H9 (cell line): ENCODE measurements around the gene TMEM185B. TPM values are rescaled to one million over a fixed set of nuclear protein-coding genes. Genes with fewer than 3 reads are reported as not detected.

Experiments used
- DNase-seq: peaks from one replicate; pipeline ENCODE4 v3.0.0-alpha.2; 2017
- H2AFZ ChIP-seq: one replicate; pipeline ENCODE4 v1.6.1; 2013; ENCODE audit warnings: mild to moderate bottlenecking, low read length, control low read depth, moderate library complexity
- H2AK5ac ChIP-seq: 2 replicates; pipeline ENCODE4 v1.6.1; 2013; ENCODE audit warnings: low read length, control low read depth, mixed read lengths; ENCODE audit not compliant: insufficient read length
- H2BK120ac ChIP-seq: one replicate; pipeline ENCODE4 v1.6.1; 2013; ENCODE audit warnings: low read depth, mild to moderate bottlenecking, low read length, control low read depth, inconsistent platforms; ENCODE audit not compliant: poor library complexity, severe bottlenecking
- H2BK12ac ChIP-seq: 2 replicates; pipeline ENCODE4 v1.6.1; 2013; ENCODE audit warnings: low read length, control low read depth, mixed read lengths, low read depth; ENCODE audit not compliant: insufficient read length
- H2BK15ac ChIP-seq: 2 replicates; pipeline ENCODE4 v1.6.1; 2013; ENCODE audit warnings: low read depth, low read length, control low read depth
- H2BK20ac ChIP-seq: one replicate; pipeline ENCODE4 v1.6.1; 2013; ENCODE audit warnings: low read depth, mild to moderate bottlenecking, low read length, control low read depth, inconsistent platforms; ENCODE audit not compliant: poor library complexity, severe bottlenecking
- H2BK5ac ChIP-seq: 2 replicates; pipeline ENCODE4 v1.6.1; 2013; ENCODE audit warnings: low read length, control low read depth, mixed read lengths; ENCODE audit not compliant: insufficient read length
- H3K14ac ChIP-seq: 2 replicates; pipeline ENCODE4 v1.6.1; 2013; ENCODE audit warnings: low read length, control low read depth; ENCODE audit not compliant: insufficient read depth
- H3K18ac ChIP-seq: 2 replicates; pipeline ENCODE4 v1.6.1; 2013; ENCODE audit warnings: low read depth, mild to moderate bottlenecking, mixed read lengths, low read length, control low read depth; ENCODE audit not compliant: insufficient read length
- H3K23ac ChIP-seq: 2 replicates; pipeline ENCODE4 v1.6.1; 2013; ENCODE audit warnings: low read length, control low read depth, mixed read lengths, low read depth; ENCODE audit not compliant: insufficient read length
- H3K23me2 ChIP-seq: 2 replicates; pipeline ENCODE4 v1.6.1; 2013; ENCODE audit warnings: low read depth, mild to moderate bottlenecking, mixed read lengths, low read length, control low read depth; ENCODE audit not compliant: insufficient read length, poor library complexity, severe bottlenecking
- H3K27ac ChIP-seq: 2 replicates; pipeline ENCODE4 v1.5.1; 2013; ENCODE audit warnings: low read length, control low read depth, mixed read lengths, low read depth; ENCODE audit not compliant: insufficient read length
- H3K27me3 ChIP-seq: 2 replicates; pipeline ENCODE4 v1.6.1; 2013; ENCODE audit warnings: low read length, control low read depth, inconsistent platforms; ENCODE audit not compliant: insufficient read depth
- H3K4ac ChIP-seq: 2 replicates; pipeline ENCODE4 v1.6.1; 2013; ENCODE audit warnings: low read depth, mild to moderate bottlenecking, control low read depth, inconsistent platforms, low read length, moderate library complexity
- H3K4me1 ChIP-seq: 2 replicates; pipeline ENCODE4 v1.6.1; 2013; ENCODE audit warnings: low read length, control low read depth, inconsistent platforms; ENCODE audit not compliant: insufficient read depth
- H3K4me2 ChIP-seq: 2 replicates; pipeline ENCODE4 v1.6.1; 2013; ENCODE audit warnings: low read length, control low read depth, mixed read lengths; ENCODE audit not compliant: insufficient read length, insufficient read depth
- H3K56ac ChIP-seq: 2 replicates; pipeline ENCODE4 v1.6.1; 2013; ENCODE audit warnings: low read depth, mild to moderate bottlenecking, mixed read lengths, low read length, control low read depth; ENCODE audit not compliant: insufficient read length
- H3K79me1 ChIP-seq: 2 replicates; pipeline ENCODE4 v1.6.1; 2013; ENCODE audit warnings: low read depth, mild to moderate bottlenecking, moderate library complexity, low read length, control low read depth, inconsistent platforms; ENCODE audit not compliant: insufficient read depth, poor library complexity, severe bottlenecking
- H3K79me2 ChIP-seq: 2 replicates; pipeline ENCODE4 v1.6.1; 2013; ENCODE audit warnings: low read length, control low read depth, inconsistent platforms; ENCODE audit not compliant: insufficient read depth
- H3K9ac ChIP-seq: 2 replicates; pipeline ENCODE4 v1.6.1; 2013; ENCODE audit warnings: low read length, control low read depth, mixed read lengths; ENCODE audit not compliant: insufficient read length; ENCODE audit errors: extremely low read depth
- H3K9me3 ChIP-seq: one replicate; pipeline ENCODE4 v1.6.1; 2013; ENCODE audit warnings: low read depth, low read length, inconsistent platforms; ENCODE audit not compliant: control insufficient read depth
- H3T11ph ChIP-seq: one replicate; pipeline ENCODE4 v1.6.1; 2013; ENCODE audit warnings: mild to moderate bottlenecking, low read length, control low read depth, inconsistent platforms
- H4K20me1 ChIP-seq: one replicate; pipeline ENCODE4 v1.6.1; 2013; ENCODE audit not compliant: control insufficient read depth, insufficient read length, insufficient read depth
- H4K5ac ChIP-seq: 2 replicates; pipeline ENCODE4 v1.6.1; 2013; ENCODE audit warnings: low read depth, mild to moderate bottlenecking, mixed read lengths, low read length, control low read depth; ENCODE audit not compliant: insufficient read length
- H4K8ac ChIP-seq: replicated peaks from 2 replicates; pipeline ENCODE4 v1.6.1; 2013; ENCODE audit warnings: low read length, control low read depth, mixed read lengths, low read depth; ENCODE audit not compliant: insufficient read length
- H4K91ac ChIP-seq: 2 replicates; pipeline ENCODE4 v1.6.1; 2013; ENCODE audit warnings: low read depth, mild to moderate bottlenecking, moderate library complexity, mixed read lengths, low read length, control low read depth; ENCODE audit not compliant: insufficient read length
- H3K27ac Mint-ChIP-seq, 3 experiments: 2 replicates in 2 of 3; 3 replicates in 1 of 3; pipeline ENCODE4 v1.8.0; 2020 to 2021; ENCODE audit warnings: mixed read lengths in 3 of 3, mild to moderate bottlenecking in 1 of 3, moderate library complexity in 1 of 3
- H3K27me3 Mint-ChIP-seq: 2 replicates; pipeline ENCODE4 v1.8.0; 2021; ENCODE audit warnings: low read depth, mild to moderate bottlenecking, moderate library complexity, mixed read lengths
- H3K36me3 Mint-ChIP-seq, 3 experiments: 2 replicates in 2 of 3; 3 replicates in 1 of 3; pipeline ENCODE4 v1.8.0; 2020 to 2021; ENCODE audit warnings: low read depth in 3 of 3, mixed read lengths in 3 of 3; ENCODE audit not compliant: insufficient read depth in 1 of 3
- H3K4me1 Mint-ChIP-seq, 2 experiments: 2 replicates each; pipeline ENCODE4 v1.8.0; 2020; ENCODE audit warnings: mixed read lengths in 2 of 2
- H3K4me3 Mint-ChIP-seq, 2 experiments: 2 replicates in 1 of 2; 3 replicates in 1 of 2; pipeline ENCODE4 v1.8.0; 2020 to 2021; ENCODE audit warnings: mild to moderate bottlenecking in 2 of 2, mixed read lengths in 2 of 2, moderate library complexity in 1 of 2
- H3K9me3 Mint-ChIP-seq, 2 experiments: 2 replicates in 1 of 2; 3 replicates in 1 of 2; pipeline ENCODE4 v1.8.0; 2020; ENCODE audit warnings: mild to moderate bottlenecking in 2 of 2, mixed read lengths in 2 of 2, moderate library complexity in 1 of 2
- CTCF ChIP-seq: fragments of 200-600 bp; sonication (generic); conservative IDR thresholded peaks from 3 replicates; pipeline ENCODE4 v1.8.0; 2021; ENCODE audit warnings: antibody characterized with exemption, mild to moderate bottlenecking
- WGBS: extraction: QIAGEN DNeasy Blood & Tissue Kit; methylation state at CpG from one replicate; pipeline ENCODE4 v1.1.7; 2013; ENCODE audit warnings: missing lambda C conversion rate, low lambda C conversion rate, mixed read lengths; ENCODE audit not compliant: insufficient read length; ENCODE audit errors: extremely low coverage; 5-methylcytosine and 5-hydroxymethylcytosine counted together
- total RNA-seq: library from RNA; stranded (reverse); gene quantifications from 2 replicates; pipeline ENCODE4 v1.2.1, GENCODE V29; 2021

The TMEM185B gene
- total RNA-seq, 1 experiment from 2014 or later = 29.0 TPM

- Histone ChIP-seq H3K23me2 (no peaks in the 10 kb centered on the region), H3K4me2 (no peak overlapping the region), H3K18ac (no peak overlapping the region), H3K56ac (no peak overlapping the region), H2BK12ac (no peak overlapping the region), H4K8ac (no peak overlapping the region), H3K9me3 (no peaks in the 10 kb centered on the region), H4K5ac (no peak overlapping the region), H4K91ac (no peak overlapping the region), H3K27ac (no peak overlapping the region), H4K20me1 (no peaks in the 10 kb centered on the region), H3K14ac (no peak overlapping the region), H2BK120ac (no peak overlapping the region), H3K79me2 (no peaks in the 10 kb centered on the region), H3K23ac (no peak overlapping the region), H3K4me1 (peaks cover 3% of the 10 kb centered on the region; the same call in 1 of the 2 replicates), H3K4ac (no peak overlapping the region), H3K27me3 (no peaks in the 10 kb centered on the region), H2BK5ac (no peak overlapping the region), H2BK15ac (no peak overlapping the region), H2AFZ (no peak overlapping the region), H3K79me1 (no peaks in the 10 kb centered on the region), H3T11ph (no peak overlapping the region), H3K9ac (no peak overlapping the region), H2BK20ac (no peak overlapping the region), H2AK5ac (no peak overlapping the region)
- no peak for TF ChIP-seq CTCF
- Mint-ChIP-seq H3K4me1 (peaks cover 4 to 8% of the 10 kb centered on the region in 2 experiments; a peak in 3 of 4 replicates), H3K27me3 (peaks cover 1% of the 10 kb centered on the region; the same call in 1 of the 2 replicates), H3K36me3 (no peaks in the 10 kb centered on the region), H3K4me3 (no peak overlapping the region), H3K9me3 (no peaks in the 10 kb centered on the region), H3K27ac (no peak overlapping the region)
- no CpG with 5 or more reads among the region's 10 CpGs for WGBS
- DNase-seq = no peak
Measured at GRCh38 chr2:120210270-120210693, 12.9 kb downstream of the TMEM185B start.
